OCI-M1 (cell line): ENCODE data around the gene COPZ1.

Source experiments
- DNase-seq: peaks from one replicate; lab custom pipeline; 2025; lab: John Stamatoyannopoulos, UW

The COPZ1 gene

DNA sequence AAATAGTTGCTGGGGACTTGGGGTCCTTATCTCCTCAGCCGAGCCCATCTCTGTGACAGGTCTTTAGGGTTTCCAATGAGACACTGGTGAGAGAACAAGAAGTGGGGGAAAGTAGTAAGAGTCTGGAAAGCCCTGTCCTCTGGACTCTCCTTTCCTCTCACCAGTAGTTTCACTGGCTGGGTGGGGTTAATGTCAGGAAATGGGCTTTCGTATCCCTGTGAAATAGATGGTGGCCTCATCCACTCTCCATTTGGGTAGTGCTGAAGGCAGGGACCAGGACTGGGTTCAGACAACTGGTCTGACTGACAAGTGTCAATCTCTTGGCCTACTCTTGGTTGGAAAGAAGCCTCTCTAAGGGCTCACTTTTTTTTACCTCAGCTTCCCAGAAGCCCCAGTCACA, 52.1 kb downstream of the COPZ1 start:
- DNase-seq: no peak

DNA sequence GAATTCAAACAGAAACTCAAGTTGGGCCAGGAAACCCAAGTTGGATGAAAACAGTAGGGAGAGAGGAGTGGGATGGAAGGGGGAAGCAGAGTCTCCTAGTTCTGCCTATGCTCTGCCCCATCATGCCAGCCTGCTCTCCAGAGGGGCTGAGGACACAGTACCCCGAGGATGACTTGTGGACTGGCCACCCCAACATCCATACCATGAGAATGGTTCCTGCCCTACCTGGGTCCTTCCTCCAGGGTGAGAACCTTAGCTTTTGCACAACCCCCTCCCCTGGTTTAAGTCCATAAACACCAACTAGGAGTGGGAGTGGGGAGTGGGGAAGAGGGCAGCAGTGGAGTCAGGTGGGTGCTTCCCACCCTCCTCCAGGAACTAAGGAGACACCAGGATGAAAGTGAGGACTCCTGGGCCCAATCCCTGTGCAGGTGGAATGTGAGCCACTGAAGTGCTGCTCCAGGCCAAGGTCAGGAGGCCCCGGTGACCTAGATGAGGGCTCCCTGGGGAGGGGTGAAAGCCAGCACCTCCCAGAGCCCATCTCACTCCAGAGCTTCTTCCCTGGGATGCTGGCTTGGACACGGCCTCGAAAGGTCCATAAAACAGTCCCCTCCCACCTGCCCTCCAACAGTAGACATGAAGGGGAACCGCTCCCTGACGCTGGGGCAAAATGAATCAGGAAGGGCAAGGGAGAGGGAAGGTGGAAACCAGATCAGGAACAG, 53.0 kb downstream of the COPZ1 start:
- no peak for DNase-seq

DNA sequence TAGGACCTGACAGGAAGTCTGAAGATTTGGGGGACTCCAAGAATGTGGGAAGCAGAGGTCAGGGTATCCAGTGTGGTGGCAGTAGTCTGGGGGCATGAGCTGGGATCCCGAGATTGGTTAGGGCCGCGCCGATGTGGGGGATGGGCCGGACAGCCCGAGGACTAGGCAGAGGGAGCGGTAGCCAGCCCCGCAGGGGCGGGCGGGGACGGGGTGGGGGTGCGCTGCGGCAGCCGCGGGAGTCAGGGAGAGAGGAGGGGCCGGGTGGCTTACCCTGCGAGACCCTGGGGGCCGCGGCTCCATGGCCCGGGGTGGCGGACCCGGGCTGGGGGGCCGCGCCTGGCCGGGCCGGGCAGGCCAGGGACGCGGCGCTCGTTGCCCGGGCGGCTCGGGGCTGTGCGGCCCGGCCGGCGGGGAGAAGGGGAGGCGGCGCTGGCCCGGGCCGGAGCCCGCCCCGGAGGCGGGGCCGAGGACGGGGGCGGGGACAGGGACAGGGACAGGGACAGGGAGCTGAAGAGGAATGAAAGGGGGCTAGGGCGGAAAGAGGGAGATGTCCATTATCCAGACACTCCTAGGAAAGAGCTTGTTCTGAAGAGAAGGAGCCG, 54.0 kb downstream of the COPZ1 start:
- no peak for DNase-seq

GRCh38 chr12:54379398-54380201, 54.7 kb downstream of the COPZ1 start:
- peak; percentile 84 for DNase-seq

DNA sequence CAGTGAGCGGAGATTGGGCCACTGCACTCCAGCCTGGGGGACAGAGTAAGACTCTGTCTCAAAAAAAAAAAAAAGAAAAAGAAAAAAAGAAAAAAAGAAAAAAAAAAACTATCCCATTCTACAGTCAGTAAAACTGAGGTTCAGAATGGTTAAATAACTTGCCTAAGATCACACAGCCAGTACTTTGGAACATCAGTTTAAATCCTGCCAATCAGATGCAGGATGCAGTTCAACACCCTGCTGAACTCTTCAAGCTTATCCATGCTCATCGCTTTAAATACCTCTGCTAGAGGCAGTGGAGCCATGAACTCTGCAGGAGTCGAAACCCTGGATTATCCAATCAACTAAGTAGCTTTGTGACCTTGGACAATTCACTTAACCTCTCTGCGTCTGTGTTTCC, 56.2 kb downstream of the COPZ1 start:
- DNase-seq: no peak

DNA sequence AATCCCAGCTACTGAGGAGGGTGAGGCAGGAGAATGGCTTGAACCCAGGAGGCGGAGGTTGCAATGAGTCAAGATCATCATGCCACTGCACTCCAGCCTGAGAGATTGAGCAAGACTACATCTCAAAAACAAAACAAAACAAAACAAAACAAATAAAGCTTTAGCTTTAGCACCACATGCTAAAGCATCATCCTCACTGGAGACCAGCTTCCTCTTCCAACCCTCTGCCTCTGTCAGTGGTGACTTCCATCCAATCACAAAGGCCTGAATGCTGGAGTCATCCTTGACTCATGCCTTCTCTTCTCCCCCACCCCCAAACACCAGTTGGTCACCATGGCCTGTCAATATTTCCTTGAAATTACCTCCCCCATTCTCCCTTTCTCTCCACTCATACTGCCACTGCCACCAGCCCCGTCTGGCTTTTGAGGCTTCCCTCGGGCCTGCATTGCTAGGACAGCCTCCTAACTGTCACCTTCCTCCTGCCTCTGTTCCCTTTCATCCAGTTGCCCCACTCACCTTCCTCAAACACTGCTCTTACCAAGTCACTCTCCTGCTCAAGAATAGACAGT, 58.2 kb downstream of the COPZ1 start:
- DNase-seq: peak; percentile 84

DNA sequence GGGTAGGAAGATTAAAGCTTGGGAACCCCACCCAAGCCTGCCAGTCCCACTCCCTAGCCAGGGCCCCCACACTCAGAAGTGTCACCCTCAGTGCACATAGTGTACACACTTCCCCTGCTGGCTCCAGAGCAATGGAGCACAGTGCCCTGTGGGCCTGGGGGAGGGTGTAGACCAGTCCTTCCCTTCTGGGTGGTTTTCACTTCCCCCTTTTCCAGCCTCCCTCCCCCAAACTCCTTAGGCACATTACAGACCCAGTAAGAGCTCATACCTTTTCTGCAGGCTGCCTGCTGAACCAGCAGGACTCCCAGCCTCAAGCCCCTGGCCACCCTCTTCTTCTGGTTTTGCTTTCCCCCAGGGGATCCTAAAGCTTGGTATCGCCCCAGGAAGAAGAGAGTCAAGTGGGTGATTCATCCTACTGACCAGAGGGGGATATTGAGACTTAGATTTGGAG, 59.7 kb downstream of the COPZ1 start, which contains the start of gene ZNF385A:
ZNF385A (minus strand) TSS at position 143 of the 451 bp plus-strand sequence. CDS start 219 bp downstream, outside the sequence.
- peak; percentile 89 for DNase-seq

- peak; percentile 43 for DNase-seq
Observed at GRCh38 chr12:54385251-54385914, 60.5 kb downstream of the COPZ1 start.

DNA sequence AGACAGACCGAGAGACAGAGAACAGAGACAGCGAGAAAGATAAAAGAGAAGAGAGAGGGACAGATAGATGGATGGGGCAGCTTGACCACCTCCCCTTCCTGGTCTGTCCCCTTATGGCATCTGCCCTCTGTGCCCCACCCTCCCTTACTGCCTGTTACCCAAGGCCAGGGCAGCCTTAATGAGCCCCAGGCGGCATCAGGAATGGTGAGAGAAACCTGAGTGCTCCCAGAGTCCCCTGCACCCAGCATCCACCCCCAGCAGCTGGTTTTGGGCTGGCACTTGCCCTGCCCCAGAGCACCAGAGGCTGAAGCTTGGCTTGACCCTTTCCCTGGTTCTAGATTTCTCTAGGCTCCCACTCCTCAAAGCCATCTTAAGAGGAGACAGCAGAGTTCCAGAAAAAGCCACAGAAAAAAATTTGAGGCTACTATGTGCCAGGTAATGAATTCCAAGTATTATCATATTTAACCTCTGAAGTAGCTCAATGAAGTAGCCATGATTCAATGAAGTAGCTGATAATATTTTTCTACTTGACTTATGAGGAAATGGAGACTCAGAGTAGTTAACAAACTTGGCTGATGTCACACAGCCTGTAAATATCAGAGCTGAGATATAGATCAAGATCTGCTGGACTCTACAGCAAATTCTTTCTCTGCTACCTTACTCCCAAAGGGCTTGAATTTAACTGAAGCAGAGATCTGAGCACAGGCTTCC, 61.6 kb downstream of the COPZ1 start:
- no peak for DNase-seq

DNA sequence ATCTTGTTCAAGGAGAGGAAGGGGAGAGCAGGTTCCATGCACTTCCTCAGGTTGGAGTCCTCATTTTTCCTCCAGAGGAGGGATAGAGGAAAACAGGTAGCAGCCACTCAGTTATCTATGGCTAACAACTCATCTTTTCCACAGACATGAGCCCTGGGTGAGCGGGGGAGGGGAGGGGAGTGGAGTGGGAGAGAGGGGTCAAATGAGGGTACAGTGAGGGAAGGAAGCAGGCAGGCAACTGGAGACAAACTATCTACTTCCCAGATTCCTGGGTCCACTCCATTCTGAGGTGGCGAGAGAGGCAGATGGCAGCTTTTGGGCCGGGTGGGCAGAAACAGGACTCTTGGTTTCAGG, 62.2 kb downstream of the COPZ1 start:
- no peak for DNase-seq

DNA sequence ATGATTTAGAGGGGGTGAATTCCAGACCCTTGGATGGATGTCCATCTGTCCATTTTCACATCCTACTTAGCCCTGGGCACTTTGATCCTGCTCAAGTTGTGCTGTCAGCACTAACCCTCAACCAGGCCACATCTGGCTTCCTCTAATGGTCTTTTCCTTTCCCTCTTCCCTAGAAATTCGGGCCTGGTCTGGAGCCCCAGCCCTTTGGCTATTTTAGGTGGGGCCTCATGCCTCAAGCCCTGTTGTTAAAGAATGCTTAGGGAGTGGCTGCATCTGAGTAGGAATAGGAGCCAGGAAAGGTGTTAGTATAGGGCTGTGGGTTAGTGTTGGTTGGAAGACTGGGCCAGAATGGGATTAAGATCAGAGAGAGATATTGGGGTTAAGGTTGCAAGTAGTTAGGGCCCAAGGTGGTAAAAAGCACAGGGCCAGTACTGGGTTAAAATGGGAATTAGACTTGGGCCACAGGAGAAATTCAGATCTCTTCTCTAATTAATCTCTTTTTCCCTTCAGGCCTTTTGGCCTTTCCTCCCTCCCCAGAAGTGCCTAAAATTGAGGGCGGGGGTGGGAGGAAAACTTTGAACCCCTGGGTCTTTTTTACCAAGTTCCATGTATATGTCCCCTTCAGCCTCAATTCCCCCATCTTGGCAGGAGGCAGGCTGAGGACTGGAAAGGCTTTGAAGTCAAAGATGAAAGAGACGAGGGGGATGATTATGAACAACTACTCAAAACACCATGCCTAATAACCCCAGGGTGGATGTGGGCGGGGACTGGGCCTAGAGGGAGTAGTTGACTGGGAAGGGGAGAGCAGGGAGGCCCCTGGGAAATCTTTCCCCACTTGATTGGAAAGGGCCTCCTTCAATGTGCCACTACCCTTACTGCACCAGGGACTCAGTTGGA, 63.6 kb downstream of the COPZ1 start:
- peak; percentile 58 for DNase-seq

DNA sequence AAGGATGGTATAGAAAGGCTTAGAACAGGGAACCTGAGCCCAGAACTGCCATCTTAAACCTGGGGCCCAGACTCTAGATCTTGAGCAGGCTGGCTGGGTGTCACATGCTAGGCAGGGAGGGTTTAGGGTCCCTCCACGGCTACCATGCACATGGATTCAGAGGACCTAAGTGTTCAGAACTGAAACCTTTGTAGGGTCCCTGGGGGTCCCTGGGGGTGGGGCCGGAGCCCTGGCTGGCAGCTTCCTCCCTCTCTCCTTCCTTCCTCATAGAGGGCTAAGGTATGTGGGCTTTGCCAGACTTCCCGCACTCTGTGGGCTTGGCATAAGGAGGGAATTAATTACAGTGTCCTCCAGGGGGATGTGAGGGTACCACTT, 64.2 kb downstream of the COPZ1 start:
- DNase-seq: peak; percentile 58

GRCh38 chr12:54389607-54390175, 64.8 kb downstream of the COPZ1 start:
- DNase-seq: no peak

DNA sequence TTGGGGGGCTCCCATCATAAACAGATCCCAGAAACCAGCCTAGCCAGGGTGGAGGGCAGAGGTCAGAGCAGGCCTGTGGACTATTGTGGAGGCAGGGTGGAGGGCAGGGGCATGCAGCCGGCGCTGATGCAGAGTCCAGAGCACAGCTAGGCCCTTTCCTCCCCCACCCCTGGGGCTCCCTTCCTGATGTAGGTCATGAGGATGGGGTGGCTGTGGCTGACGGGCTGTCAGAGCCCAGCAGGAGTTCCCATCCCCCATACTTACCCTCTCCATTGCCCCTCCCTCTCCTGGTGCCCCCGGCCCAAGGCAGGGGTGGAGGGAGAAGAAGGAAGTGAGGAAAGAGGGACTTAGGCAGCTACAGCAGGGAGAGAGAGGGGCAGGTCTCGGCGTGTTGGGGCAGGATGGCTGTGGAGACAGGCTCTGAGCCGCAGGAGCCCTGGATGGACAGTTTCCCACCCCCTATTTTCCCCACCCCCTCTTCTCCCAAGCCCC, 65.3 kb downstream of the COPZ1 start:
- DNase-seq: peak; percentile 90

DNA sequence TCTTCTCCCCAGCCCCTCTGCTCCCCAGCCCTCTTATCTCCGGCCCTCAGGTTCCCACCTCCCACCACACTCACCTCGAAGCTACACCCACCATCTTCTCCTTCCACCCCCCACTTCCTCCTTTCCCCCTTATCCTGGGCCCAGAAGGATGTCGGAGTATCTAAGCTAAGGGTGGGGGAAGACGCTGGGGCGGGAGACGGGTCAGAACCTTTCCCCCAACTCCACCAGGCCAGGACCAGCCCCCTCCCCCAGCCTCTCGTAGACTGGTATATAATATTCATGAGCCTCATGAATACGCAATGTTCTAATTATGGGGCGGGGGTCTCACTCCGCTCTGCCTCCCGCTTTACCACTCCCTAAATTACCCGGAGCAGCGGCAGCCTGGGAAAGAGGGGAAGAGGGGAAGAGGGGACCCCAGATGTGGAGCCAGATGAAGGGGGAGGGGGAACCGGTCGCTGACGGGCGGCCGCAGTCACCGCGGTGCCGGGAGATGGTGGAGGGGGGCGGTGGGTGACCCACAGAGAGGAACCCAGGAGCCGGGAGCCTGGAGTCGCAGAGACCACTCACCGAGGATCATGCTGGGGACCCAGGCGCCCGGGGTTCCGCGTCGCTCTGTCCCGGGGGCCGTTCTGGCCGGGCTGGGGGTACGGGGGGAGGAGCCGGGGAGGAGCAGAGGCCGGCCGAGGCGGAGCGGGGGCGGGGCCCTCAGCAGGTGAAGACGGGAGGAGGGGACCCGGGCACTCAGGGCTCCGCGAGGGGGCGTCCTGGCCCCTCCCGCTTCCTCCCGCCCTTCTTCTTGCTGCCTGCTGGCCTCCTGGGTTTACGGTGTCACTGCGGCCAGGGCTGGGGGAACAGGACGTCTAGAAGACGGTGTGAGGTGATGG, 66.0 kb downstream of the COPZ1 start:
- peak; percentile 90 for DNase-seq

DNA sequence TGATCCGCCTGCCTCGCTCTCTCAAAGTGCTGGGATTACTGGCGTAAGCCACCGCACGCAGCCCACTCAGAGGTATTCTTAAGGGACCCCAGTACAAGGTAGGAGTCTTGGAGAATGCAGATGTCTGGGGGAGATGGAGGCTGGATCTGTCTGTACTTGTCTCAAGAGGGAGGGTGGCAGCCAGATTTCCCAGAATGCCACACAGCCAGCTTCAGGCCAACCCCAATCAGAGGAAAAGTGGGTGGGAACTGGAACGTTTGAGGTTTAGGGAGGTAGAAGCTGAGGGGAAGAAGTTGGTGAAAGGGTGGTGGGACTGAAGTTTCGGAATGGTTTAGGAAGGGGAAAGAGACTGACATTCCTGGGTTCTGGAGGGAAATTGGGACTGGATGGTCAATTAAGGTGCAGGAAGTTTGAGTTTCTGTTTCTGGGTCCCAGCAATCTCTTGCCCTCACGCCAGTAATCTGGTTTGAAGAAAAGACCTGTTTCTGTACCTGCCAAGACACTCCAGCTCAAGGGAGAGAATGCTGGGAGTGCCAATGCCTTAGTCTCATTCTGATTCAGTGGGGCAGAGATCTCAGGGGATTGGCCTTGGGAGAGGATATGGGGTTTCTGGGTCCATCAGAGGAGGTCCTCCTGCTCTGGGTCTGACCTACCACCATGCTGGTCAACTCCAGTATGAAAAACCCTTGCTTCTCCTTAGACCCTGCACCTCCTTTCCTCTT, 67.7 kb downstream of the COPZ1 start:
- DNase-seq: peak; percentile 41

DNA sequence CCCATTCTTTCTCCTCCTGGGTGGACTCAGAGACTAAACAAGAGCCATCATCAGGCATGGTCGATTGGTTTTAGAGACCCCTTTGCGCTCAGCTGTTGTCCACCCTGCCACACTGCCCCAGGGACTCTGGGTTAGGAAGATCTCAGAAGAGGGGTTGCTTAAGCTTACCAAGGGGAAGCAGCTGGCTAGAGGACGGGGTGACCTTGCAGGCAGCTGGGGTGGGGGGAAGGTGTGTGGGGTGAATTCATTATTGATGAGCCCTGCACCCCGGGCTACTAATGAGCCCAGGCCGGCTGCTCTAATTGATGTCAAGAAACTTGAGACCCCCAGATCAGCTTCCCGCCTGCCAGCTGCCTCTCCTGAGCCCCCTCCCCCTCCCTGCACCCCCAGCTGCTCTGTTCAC, 68.3 kb downstream of the COPZ1 start:
- no peak for DNase-seq

- peak; percentile 52 for DNase-seq
Observed at GRCh38 chr12:54393743-54394142, 68.8 kb downstream of the COPZ1 start.
